ENCODE results near the gene ADAM12. TPM values are rescaled to one million over a fixed set of nuclear protein-coding genes. Genes with fewer than 3 reads are reported as not detected.

Gene ADAM12
- total RNA-seq, 2 experiments from 2014 or later: 1.2 to 1.7 TPM

DNA sequence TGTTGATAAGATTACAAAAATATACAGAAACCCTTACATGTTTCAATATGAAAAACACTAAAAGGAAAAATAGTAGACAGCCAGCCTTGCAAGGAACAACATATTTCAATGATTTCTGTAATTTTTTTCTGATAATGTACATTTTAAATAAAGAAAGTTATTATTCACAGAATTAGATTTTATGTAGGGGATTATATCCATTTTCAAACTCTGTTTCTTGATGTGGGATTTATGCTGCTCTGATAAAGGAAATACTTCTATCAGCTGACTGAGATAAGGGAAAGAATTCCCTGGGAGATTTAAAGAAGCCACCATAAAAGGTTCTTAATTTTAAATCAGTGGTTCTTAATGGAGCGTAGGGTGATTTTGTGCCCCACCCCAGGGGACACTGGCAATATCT is 180.4 kb downstream of the ADAM12 start:
- ATAC-seq (no peak), DNase-seq (no peak)
- Mint-ChIP-seq H3K27ac (no peak overlapping the region), H3K9me3 (ENCODE audit: low read depth) (no peaks in the 10 kb centered on the region), H3K4me3 (no peak overlapping the region), H3K36me3 (ENCODE audit: low read depth) (no peaks in the 10 kb centered on the region), H3K4me1 (no peaks in the 10 kb centered on the region), H3K27me3 (peaks cover 2% of the 10 kb centered on the region)
- POLR2A ChIA-PET: interaction anchor here (0.6 kb wide), 1 partner anchor 10 kb away, joined by 5 read pairs; no protein-coding TSS in a partner anchor
- intact Hi-C loops (cut with DNase I, micrococcal nuclease): no loop called here
- CTCF ChIA-PET: no interaction called here

DNA sequence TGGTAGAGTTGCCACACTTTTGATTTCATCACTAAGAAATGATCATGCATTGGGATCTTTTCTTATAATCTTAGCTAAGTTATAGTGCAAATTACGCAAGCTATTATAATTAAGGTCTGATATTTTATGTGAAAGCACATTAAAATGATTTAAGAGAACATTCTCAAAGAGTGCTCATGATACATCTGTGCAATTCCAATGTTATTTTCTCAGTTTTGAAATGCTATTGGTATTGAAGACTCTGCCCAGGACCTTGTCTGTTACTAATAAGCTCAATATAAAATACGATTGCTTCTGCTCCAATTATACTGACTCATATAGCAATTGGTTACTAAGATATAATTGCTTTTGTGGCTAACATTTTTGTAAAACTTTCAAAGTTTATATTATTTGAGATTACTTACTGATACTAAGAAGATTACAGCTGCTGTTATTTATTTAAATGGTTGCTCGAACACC is 180.9 kb downstream of the ADAM12 start:
- H3K4me3 Mint-ChIP-seq: no peak overlapping the region
- no peaks in the 10 kb centered on the region for H3K36me3 Mint-ChIP-seq (ENCODE audit: low read depth)
- no peak for ATAC-seq
- DNase-seq: no peak
- ChIA-PET CTCF (no interaction called here), POLR2A (interaction anchor here (0.6 kb wide), 1 partner anchor 11 kb away, joined by 5 read pairs; no protein-coding TSS in a partner anchor)
- H3K27me3 Mint-ChIP-seq: peaks cover 2% of the 10 kb centered on the region
- no peaks in the 10 kb centered on the region for H3K9me3 Mint-ChIP-seq (ENCODE audit: low read depth)
- intact Hi-C loops (cut with DNase I, micrococcal nuclease): no loop called here
- no peak overlapping the region for H3K27ac Mint-ChIP-seq
- H3K4me1 Mint-ChIP-seq: no peaks in the 10 kb centered on the region

DNA sequence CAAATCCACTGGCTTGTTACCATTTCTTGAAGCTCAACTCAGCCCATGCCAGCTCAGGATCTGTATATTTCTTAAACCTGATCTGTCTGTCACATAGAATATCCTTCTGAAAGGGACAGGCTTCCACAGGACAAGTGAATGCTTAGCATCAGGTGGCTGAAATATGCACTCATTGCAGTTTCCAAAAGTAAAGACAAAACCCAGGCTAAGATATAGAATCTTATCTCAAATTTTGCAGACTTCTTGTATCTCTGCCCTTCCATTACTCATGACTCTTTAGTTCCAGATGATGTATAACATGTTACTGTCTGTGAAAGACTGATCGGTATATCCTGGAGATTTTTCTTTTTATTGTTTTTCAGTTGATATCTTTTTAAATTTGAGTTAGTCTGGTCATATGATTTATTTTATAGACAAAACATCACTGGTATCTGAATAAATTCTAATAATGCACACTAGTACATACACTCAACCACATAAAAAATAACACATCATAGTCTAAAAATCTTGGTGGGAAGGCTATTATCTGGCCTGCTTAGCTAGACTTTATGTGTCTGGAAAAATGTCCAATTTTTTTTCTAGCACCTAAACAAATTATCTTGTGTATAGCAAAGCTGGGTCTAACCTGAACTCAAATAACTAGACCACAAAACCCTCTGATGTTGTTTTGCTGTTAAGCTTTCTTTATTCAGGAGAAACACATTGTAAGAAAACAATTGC is 182.6 kb downstream of the ADAM12 start:
- ATAC-seq (no peak), DNase-seq (no peak)
- Mint-ChIP-seq H3K27ac (no peak overlapping the region), H3K9me3 (ENCODE audit: low read depth) (no peaks in the 10 kb centered on the region), H3K4me3 (no peak overlapping the region), H3K4me1 (no peaks in the 10 kb centered on the region), H3K27me3 (no peaks in the 10 kb centered on the region), H3K36me3 (ENCODE audit: low read depth) (no peaks in the 10 kb centered on the region)
- ChIA-PET POLR2A (no interaction called here), CTCF (no interaction called here)
- intact Hi-C loops (cut with DNase I, micrococcal nuclease): no loop called here

DNA sequence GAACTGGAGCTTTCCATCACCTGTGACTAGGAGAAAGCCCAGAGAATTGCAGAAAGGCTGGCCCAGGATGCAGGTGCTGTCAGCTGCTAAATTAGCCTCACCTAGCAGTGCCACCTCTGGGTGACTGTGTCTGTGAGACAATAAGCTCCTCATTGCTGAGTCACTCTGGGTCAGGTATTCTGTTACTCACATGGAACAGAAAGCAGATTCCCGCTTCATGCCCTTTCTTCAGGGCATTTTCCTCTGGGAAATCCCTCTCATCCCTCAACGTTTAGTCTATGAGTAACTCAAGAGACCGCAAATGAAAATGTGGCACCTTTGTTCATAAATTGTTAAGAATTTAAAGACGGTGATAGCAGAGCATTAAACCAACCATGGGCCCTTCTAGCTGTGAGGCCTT is 184.0 kb downstream of the ADAM12 start:
- Mint-ChIP-seq H3K4me1 (no peaks in the 10 kb centered on the region), H3K36me3 (ENCODE audit: low read depth) (no peaks in the 10 kb centered on the region), H3K9me3 (ENCODE audit: low read depth) (no peaks in the 10 kb centered on the region), H3K27me3 (no peaks in the 10 kb centered on the region), H3K4me3 (no peak overlapping the region), H3K27ac (no peak overlapping the region)
- DNase-seq (no peak), ATAC-seq (no peak)
- intact Hi-C loops (cut with DNase I, micrococcal nuclease): no loop called here
- CTCF ChIA-PET: no interaction called here
- POLR2A ChIA-PET: no interaction called here

DNA sequence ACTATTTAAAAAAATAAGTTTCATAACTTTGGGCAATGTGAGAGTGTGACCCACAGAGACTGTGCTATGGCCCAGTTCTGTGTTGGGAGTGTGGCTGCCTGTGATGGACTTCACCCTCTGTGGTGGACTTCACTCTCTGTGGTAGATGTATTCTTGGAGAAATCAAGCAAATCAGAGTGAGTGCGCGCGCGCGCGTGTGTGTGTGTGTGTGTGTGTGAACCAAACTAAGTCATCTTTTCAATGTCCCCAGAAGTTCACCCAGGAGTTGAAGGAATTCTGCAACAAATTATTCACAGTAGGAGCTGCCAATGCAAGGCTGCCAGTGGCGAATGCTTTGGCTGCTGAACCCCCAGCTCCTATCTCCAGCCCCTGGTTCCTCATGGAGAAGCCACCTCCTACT is 184.5 kb downstream of the ADAM12 start:
- ATAC-seq: no peak
- no peak for DNase-seq
- intact Hi-C loops (cut with DNase I, micrococcal nuclease): no loop called here
- ChIA-PET POLR2A (no interaction called here), CTCF (no interaction called here)
- Mint-ChIP-seq H3K27ac (no peak overlapping the region), H3K36me3 (ENCODE audit: low read depth) (no peaks in the 10 kb centered on the region), H3K9me3 (ENCODE audit: low read depth) (no peaks in the 10 kb centered on the region), H3K27me3 (no peaks in the 10 kb centered on the region), H3K4me1 (no peaks in the 10 kb centered on the region), H3K4me3 (no peak overlapping the region)

DNA sequence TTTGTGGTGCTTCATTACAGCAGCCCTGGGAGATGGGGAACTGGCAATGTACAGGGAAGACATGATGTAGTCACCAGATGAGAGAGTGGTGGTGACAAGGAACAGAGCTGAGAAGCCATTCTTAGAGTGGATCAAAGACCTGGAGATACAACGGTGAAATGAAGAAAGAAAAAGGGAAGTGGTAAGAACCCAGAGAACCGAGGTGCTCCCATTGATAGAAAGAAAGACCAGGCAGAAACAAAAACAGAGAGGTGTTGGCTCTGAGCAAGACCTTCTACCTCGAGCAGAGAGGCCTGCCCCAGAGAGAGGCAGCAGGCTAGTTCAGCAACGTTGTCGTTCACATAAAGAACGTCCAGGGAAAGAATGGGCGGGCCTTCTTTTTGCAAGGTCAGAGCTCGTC is 186.7 kb downstream of the ADAM12 start:
- POLR2A ChIA-PET: no interaction called here
- H3K36me3 Mint-ChIP-seq (ENCODE audit: low read depth): no peaks in the 10 kb centered on the region
- ATAC-seq (no peak), DNase-seq (no peak)
- H3K27ac Mint-ChIP-seq: no peak overlapping the region
- intact Hi-C loops (cut with DNase I, micrococcal nuclease): no loop called here
- H3K4me1 Mint-ChIP-seq: no peaks in the 10 kb centered on the region
- no peaks in the 10 kb centered on the region for H3K27me3 Mint-ChIP-seq
- no peaks in the 10 kb centered on the region for H3K9me3 Mint-ChIP-seq (ENCODE audit: low read depth)
- H3K4me3 Mint-ChIP-seq: no peak overlapping the region
- CTCF ChIA-PET: no interaction called here

DNA sequence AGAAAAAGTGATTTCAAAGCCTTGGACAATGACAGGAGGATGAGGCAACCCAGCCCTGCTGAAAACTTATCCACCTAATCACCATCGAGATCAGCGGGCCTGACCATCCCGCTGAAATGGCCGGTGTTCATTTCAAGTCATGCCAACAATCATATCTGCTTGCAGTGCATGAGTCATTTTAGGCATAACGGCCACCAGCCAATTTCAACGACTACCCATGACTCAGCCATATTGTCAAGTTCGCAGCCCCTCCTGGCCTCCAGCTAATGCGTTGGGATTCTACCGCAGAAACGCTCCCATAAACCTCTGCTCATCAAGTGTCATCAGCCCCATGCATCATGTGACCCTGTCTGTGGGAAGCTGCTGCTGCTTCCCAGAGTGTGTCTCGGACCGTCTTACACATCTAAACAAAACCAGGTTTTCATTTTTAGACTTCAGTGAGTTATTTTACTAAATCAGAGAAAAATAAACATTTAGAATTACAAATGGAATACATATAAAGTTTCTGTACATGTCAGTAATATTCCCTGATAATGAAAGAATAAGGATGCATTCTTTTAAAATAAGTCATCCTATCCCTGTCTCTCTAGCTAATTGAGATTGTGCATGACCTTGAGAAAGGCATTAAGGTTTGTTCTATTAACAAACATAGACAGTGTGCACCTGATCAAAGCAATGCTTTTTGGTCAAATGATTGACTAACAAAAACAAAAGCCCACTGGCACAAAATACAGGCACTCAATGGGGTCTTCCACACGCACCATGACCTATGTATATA is 188.9 kb downstream of the ADAM12 start:
- intact Hi-C loops (cut with DNase I, micrococcal nuclease): no loop called here
- DNase-seq: no peak
- Mint-ChIP-seq H3K4me3 (no peak overlapping the region), H3K27me3 (no peaks in the 10 kb centered on the region), H3K9me3 (ENCODE audit: low read depth) (no peaks in the 10 kb centered on the region), H3K4me1 (no peaks in the 10 kb centered on the region), H3K36me3 (ENCODE audit: low read depth) (no peaks in the 10 kb centered on the region), H3K27ac (no peak overlapping the region)
- ChIA-PET POLR2A (no interaction called here), CTCF (interaction anchor here (1.3 kb wide), 1 partner anchor 14 kb away, joined by 3 read pairs; no protein-coding TSS in a partner anchor)
- ATAC-seq: no peak

DNA sequence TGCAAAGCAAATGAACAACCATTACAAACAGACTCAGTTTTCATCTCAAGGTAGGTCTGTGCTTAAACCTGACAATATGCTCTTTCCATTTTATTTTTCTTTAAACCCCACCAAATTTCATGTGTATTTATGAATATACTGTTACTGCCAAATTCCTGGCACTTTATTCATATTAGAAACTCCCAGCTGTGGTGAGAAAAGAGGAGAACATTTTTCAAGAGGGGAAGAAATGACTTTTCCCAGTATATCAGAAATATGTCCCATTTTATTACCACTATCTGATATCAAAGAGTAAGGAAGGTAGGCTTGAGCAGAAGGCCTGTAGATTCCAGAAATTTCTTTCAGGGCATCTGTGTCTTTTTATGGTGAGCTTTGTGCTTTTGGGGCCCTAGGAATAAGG is 189.6 kb downstream of the ADAM12 start:
- intact Hi-C loops (cut with DNase I, micrococcal nuclease): no loop called here
- ChIA-PET POLR2A (no interaction called here), CTCF (interaction anchor here (1.3 kb wide), 1 partner anchor 14 kb away, joined by 3 read pairs; no protein-coding TSS in a partner anchor)
- Mint-ChIP-seq H3K9me3 (ENCODE audit: low read depth) (no peaks in the 10 kb centered on the region), H3K27ac (no peak overlapping the region), H3K4me3 (no peak overlapping the region), H3K36me3 (ENCODE audit: low read depth) (no peaks in the 10 kb centered on the region), H3K4me1 (no peaks in the 10 kb centered on the region), H3K27me3 (no peaks in the 10 kb centered on the region)
- ATAC-seq (no peak), DNase-seq (no peak)

DNA sequence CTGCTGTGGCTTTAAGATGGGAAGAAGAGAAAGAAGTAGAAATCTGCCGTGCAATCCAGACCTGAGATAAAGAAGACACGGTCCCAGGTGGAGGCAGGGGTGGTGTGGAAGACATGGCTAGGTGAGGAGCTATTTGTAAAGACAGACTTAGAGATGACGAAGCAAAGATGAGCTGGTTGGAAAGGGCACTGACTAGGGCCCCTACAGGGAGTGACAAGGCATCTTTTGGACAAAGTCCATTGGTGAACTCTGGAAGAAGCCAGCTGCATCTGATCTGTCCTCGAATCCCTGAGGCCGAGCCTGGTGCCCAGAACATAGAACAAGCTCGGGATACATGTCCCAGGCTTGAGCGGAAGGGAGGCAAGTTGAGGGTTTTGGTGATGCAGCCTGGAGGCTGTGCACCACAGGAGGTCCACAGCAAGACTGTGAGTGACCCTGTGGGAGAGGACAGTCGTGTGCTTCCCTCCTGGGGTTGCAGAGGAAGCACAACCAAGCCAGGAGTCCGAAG is 191.2 kb downstream of the ADAM12 start:
- Mint-ChIP-seq H3K36me3 (ENCODE audit: low read depth) (no peaks in the 10 kb centered on the region), H3K27me3 (no peaks in the 10 kb centered on the region), H3K27ac (no peak overlapping the region), H3K4me1 (no peaks in the 10 kb centered on the region), H3K9me3 (ENCODE audit: low read depth) (no peaks in the 10 kb centered on the region), H3K4me3 (no peak overlapping the region)
- intact Hi-C loops (cut with DNase I, micrococcal nuclease): no loop called here
- DNase-seq (no peak), ATAC-seq (no peak)
- CTCF ChIA-PET: no interaction called here
- POLR2A ChIA-PET: no interaction called here

DNA sequence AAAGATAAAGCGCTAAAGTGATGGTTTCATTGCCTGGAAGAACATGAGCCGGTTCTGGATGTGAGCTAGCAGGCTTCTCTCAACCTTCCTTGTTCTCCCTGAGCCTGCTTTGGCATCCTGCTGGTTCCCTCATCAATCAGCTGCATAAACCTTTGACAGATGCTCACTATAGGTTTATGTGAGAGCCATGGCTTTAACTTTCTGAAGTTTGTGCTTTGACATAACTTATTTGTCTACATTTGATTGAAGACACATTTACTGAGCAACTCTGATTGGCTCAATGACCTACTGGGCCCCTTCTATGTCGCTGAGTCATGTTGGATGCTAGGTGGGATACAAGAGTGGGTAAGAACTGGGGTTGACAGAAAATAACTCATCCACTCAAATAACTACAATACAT is 192.0 kb downstream of the ADAM12 start:
- no peaks in the 10 kb centered on the region for H3K4me1 Mint-ChIP-seq
- H3K9me3 Mint-ChIP-seq (ENCODE audit: low read depth): no peaks in the 10 kb centered on the region
- H3K27me3 Mint-ChIP-seq: peaks cover 2% of the 10 kb centered on the region
- H3K36me3 Mint-ChIP-seq (ENCODE audit: low read depth): no peaks in the 10 kb centered on the region
- no peak for ATAC-seq
- no peak for DNase-seq
- CTCF ChIA-PET: interaction anchor here (0.7 kb wide), 1 partner anchor 219 kb away, joined by 3 read pairs; no protein-coding TSS in a partner anchor
- no peak overlapping the region for H3K27ac Mint-ChIP-seq
- no peak overlapping the region for H3K4me3 Mint-ChIP-seq
- intact Hi-C loops (cut with DNase I, micrococcal nuclease): no loop called here
- POLR2A ChIA-PET: no interaction called here

DNA sequence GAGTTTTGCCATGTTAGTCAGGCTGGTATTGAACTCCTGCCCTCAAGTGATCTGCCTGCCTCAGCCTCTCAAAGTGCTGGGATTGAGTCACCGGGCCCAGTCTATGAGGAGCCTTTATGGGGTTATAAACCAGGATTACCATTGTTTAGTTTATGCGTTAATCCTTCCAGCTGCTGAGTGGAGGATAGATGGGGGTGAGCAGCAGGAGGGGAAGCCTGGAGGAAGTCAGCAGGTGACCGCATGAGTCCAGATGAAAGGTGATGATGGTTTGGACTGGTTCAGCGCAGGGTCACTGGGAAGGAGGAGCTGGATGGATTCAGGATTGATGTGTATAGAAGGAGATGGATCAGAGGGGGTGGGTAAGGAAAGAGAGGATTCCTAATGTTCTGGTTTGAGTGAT is 197.1 kb downstream of the ADAM12 start:
- H3K36me3 Mint-ChIP-seq (ENCODE audit: low read depth): no peaks in the 10 kb centered on the region
- ATAC-seq (no peak), DNase-seq (no peak)
- H3K27me3 Mint-ChIP-seq: peaks cover 9% of the 10 kb centered on the region
- CTCF ChIA-PET: no interaction called here
- intact Hi-C loops (cut with DNase I, micrococcal nuclease): no loop called here
- H3K4me3 Mint-ChIP-seq: no peak overlapping the region
- H3K4me1 Mint-ChIP-seq: no peaks in the 10 kb centered on the region
- H3K27ac Mint-ChIP-seq: no peak overlapping the region
- no peaks in the 10 kb centered on the region for H3K9me3 Mint-ChIP-seq (ENCODE audit: low read depth)
- POLR2A ChIA-PET: no interaction called here

DNA sequence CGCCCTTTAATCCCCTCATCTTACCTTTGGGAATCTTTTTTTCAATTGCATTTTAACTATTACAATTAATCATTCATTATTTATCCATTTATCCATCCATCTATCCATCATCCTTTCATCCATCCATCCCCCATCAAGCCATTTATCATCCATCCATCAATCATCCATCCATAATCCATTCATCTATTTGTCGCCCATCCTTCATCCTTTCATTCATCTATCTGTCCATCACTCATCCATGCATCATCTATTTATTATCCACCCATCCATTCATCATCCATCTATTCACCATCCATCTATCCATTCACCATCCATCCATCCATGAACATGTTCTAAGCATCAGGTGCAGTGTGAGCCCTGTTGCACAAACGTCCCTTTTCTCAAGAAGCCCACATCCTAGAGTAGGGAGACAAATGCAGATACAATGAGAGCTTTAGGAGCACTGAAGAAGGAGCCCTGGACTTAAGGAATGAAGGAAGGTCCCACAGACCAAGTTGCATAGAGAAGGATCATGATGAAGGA is 199.5 kb downstream of the ADAM12 start:
- Mint-ChIP-seq H3K4me1 (no peaks in the 10 kb centered on the region), H3K4me3 (no peak overlapping the region), H3K27ac (no peak overlapping the region), H3K9me3 (ENCODE audit: low read depth) (no peaks in the 10 kb centered on the region), H3K36me3 (ENCODE audit: low read depth) (no peaks in the 10 kb centered on the region), H3K27me3 (peaks cover 9% of the 10 kb centered on the region)
- DNase-seq (no peak), ATAC-seq (no peak)
- ChIA-PET CTCF (no interaction called here), POLR2A (no interaction called here)
- intact Hi-C loops (cut with DNase I, micrococcal nuclease): no loop called here

Measured in activated CD4-positive, alpha-beta T cell treated with anti-CD3 and anti-CD28 coated beads for 36 hours (primary cell).